GM12878 (cell line): ENCODE data around the gene CD1D. TPM values are rescaled to one million over a fixed set of nuclear protein-coding genes. Genes with fewer than 3 reads are reported as not detected.

ENCODE experiments used
- ATAC-seq: fragments of 200-7000 bp; cut with Tn5 transposase; 3 replicates; pipeline ENCODE4 v1.9.1; 2020; ENCODE audit warnings: mild to moderate bottlenecking, moderate library complexity
- Bru-seq: library from RNA; stranded (reverse); fragments of 400-500 nt; gene quantifications from one replicate; lab custom pipeline; 2021; lab: Mats Ljungman, UMichigan
- BruChase-seq, 2 experiments: library from RNA; stranded (reverse); fragments of 400-500 nt; gene quantifications; one replicate each; lab custom pipeline; 2021; lab: Mats Ljungman, UMichigan
- BruUV-seq: library from RNA; stranded (reverse); fragments of 400-500 nt; replicated peaks from 2 replicates; lab custom pipeline; 2021; lab: Mats Ljungman, UMichigan
- CTCF ChIA-PET: fragments of 300-600 bp; sonication (Branson Sonifier 250); formaldehyde crosslinking; extraction: SDS; loops from one replicate; lab custom pipeline; 2021; ENCODE audit warnings: inconsistent platforms; lab: Yijun Ruan, JAX
- POLR2A ChIA-PET: fragments of 350-600 bp; formaldehyde crosslinking; extraction: SDS; loops from one replicate; lab custom pipeline; 2021; ENCODE audit warnings: inconsistent platforms; lab: Charles Lee
- RAD21 ChIA-PET: fragments of 300-600 bp; sonication (Branson Sonifier 250); formaldehyde crosslinking; loops from one replicate; lab custom pipeline; 2023; ENCODE audit warnings: antibody characterized with exemption; ENCODE audit not compliant: unreplicated experiment; lab: Charles Lee
- SMC1A ChIA-PET: fragments of 300-600 bp; sonication (Branson Sonifier 250); formaldehyde crosslinking; loops from one replicate; lab custom pipeline; 2023; ENCODE audit not compliant: unreplicated experiment, uncharacterized antibody; lab: Charles Lee
- DNase-seq: peaks from one replicate; pipeline ENCODE4 v3.0.0-alpha.2; 2011; ENCODE audit warnings: low read depth, low spot score
- FAIRE-seq: peaks from 3 replicates; lab custom pipeline; 2011; peaks lifted over from hg19 to GRCh38; lab: Jason Lieb, UNC
- H2AFZ ChIP-seq: 2 replicates; pipeline ENCODE4 v1.6.0; 2011; ENCODE audit warnings: low read depth, low read length, control low read depth; ENCODE audit not compliant: control insufficient read depth
- H3K27ac ChIP-seq: 2 replicates; pipeline ENCODE4 v1.5.1; 2011; ENCODE audit warnings: control low read depth; ENCODE audit not compliant: control insufficient read depth, insufficient read depth
- H3K27me3 ChIP-seq, 2 experiments: replicated peaks in 1 of 2; 2 replicates each; pipeline versions ENCODE4 v1.6.0 to v1.6.1; 2011; ENCODE audit warnings: low read length in 1 of 2; ENCODE audit not compliant: control insufficient read depth in 2 of 2, insufficient read depth in 2 of 2
- H3K36me3 ChIP-seq, 2 experiments: 2 replicates each; pipeline ENCODE4 v1.5.1; 2011; ENCODE audit warnings: low read length in 1 of 2; ENCODE audit not compliant: control insufficient read depth in 2 of 2, insufficient read depth in 2 of 2
- H3K4me1 ChIP-seq: 2 replicates; pipeline ENCODE4 v1.6.1; 2011; ENCODE audit warnings: mild to moderate bottlenecking, low read length, moderate library complexity, mixed read lengths; ENCODE audit not compliant: control insufficient read depth, insufficient read depth
- H3K4me2 ChIP-seq: 2 replicates; pipeline ENCODE4 v1.6.0; 2011; ENCODE audit warnings: control low read depth; ENCODE audit not compliant: control insufficient read depth, insufficient read depth
- H3K4me3 ChIP-seq: fragments of 200-600 bp; sonication (generic); 2 replicates; pipeline ENCODE4 v1.5.1; 2016
- H3K79me2 ChIP-seq: 2 replicates; pipeline ENCODE4 v1.6.0; 2011; ENCODE audit warnings: low read length; ENCODE audit not compliant: control insufficient read depth, insufficient read depth
- H3K9ac ChIP-seq: 2 replicates; pipeline ENCODE4 v1.8.0; 2011; ENCODE audit warnings: low read length, control low read depth, mixed read lengths; ENCODE audit not compliant: control insufficient read depth, insufficient read depth
- H3K9me3 ChIP-seq: replicated peaks from 3 replicates; pipeline ENCODE4 v1.5.1; 2011; ENCODE audit warnings: mild to moderate bottlenecking, low read length; ENCODE audit not compliant: control insufficient read depth, insufficient read depth
- H4K20me1 ChIP-seq: 2 replicates; pipeline ENCODE4 v1.6.0; 2011; ENCODE audit not compliant: control insufficient read depth, insufficient read depth
- CTCF ChIP-seq, 3 experiments: IDR thresholded peaks in 2 of 3; conservative IDR thresholded peaks in 1 of 3; 2 replicates each; pipeline ENCODE4 v1.5.1; 2011; ENCODE audit warnings: low read depth in 3 of 3, low read length in 3 of 3, mild to moderate bottlenecking in 3 of 3, control low read depth in 2 of 3, moderate library complexity in 2 of 3, inconsistent platforms in 1 of 3, mixed read lengths in 1 of 3; ENCODE audit not compliant: control insufficient read depth in 2 of 3, insufficient read depth in 1 of 3; ENCODE audit errors: extremely low read depth in 1 of 3
- EED ChIP-seq: sonication (generic); IDR thresholded peaks from 2 replicates; pipeline ENCODE4 v1.6.1; 2016; ENCODE audit warnings: antibody characterized with exemption, low read depth
- EGR1 ChIP-seq, 2 experiments: IDR thresholded peaks; 1 replicate in 1 of 2; 2 replicates in 1 of 2; pipeline ENCODE4 v1.6.1; 2011 to 2012; ENCODE audit warnings: low read depth in 2 of 2, low read length in 2 of 2, borderline replicate concordance in 1 of 2, mild to moderate bottlenecking in 1 of 2, moderate library complexity in 1 of 2
- HDAC6 ChIP-seq: fragments of 200-600 bp; sonication (generic); IDR thresholded peaks from one replicate; pipeline ENCODE4 v1.8.0; 2017; ENCODE audit warnings: antibody characterized with exemption; ENCODE audit not compliant: unreplicated experiment
- NR2F1 ChIP-seq: fragments of 450-650 bp; conservative IDR thresholded peaks from 2 replicates; pipeline ENCODE4 v1.6.1; 2017; ENCODE audit warnings: mild to moderate bottlenecking
- TCF12 ChIP-seq: IDR thresholded peaks from 2 replicates; pipeline ENCODE4 v1.6.1; 2011; ENCODE audit warnings: low read depth, mild to moderate bottlenecking, low read length
- ZNF384 ChIP-seq: IDR thresholded peaks from 2 replicates; pipeline ENCODE4 v1.6.1; 2012; ENCODE audit warnings: low read depth, mild to moderate bottlenecking, low read length, improper control_type of control experiment, borderline replicate concordance
- WGBS: methylation state at CpG from one replicate; pipeline ENCODE4 v1.1.6; 2016; ENCODE audit warnings: low lambda C conversion rate; ENCODE audit not compliant: insufficient replicate concordance, insufficient coverage; ENCODE audit errors: missing lambda C conversion rate; 5-methylcytosine and 5-hydroxymethylcytosine counted together
- in situ Hi-C: fragments of 300-500 bp; cut with MboI; formaldehyde crosslinking; loops from 9 replicates; pipeline ENCODE4 v1.14.3; 2018; ENCODE audit warnings: mixed read lengths
- intact Hi-C: fragments of 100-400 bp; cut with micrococcal nuclease; formaldehyde crosslinking; loops from one replicate; pipeline ENCODE4 v1.14.2; 2022; ENCODE audit not compliant: unreplicated experiment
- long read RNA-seq, 2 experiments: library from polyadenylated mRNA; unstranded; transcript quantifications; one replicate each; pipeline ENCODE4 v2.0.0, GENCODE V29; 2019 to 2020
- polyA minus RNA-seq, 3 experiments: library from RNA; depleted of rRNA, polyadenylated mRNA; stranded (reverse); fragments of >200 nt; gene quantifications; 2 replicates each; pipeline ENCODE4 v1.2.3, GENCODE V29; 2011
- polyA plus RNA-seq, 11 experiments: library from polyadenylated mRNA; depleted of rRNA in 4 of 11; unstranded in 6 of 11; stranded (reverse) in 5 of 11; fragments of >200 nt; fragmentation: Nextera tagmentation in 4 of 11; fragmentation: Illumina TruSeq in 1 of 11; extraction: Ambion mirVana in 4 of 11; extraction: Trizol in 1 of 11; gene quantifications; 1 replicate in 1 of 11; 2 replicates in 10 of 11; pipeline versions ENCODE4 v1.2.1 to v1.2.3, GENCODE V29; 2011 to 2016; ENCODE audit warnings: inconsistent platforms in 2 of 11, missing spikeins in 2 of 11, low read depth in 1 of 11
- total RNA-seq, 4 experiments: library from RNA; depleted of rRNA in 3 of 4; stranded (reverse); fragments of >200 nt in 3 of 4; fragmentation: Illumina TruSeq in 1 of 4; extraction: Trizol in 1 of 4; gene quantifications; 2 replicates each; pipeline versions ENCODE4 v1.2.1 to v1.2.3, GENCODE V29; 2013 to 2021
- TF ChIP-seq, protein P1 (sequence below): IDR thresholded peaks from 2 replicates; pipeline ENCODE4 v1.6.1; 2011; ENCODE audit warnings: borderline replicate concordance, low read depth, mild to moderate bottlenecking, moderate library complexity, low read length; ENCODE audit not compliant: insufficient read depth, poor library complexity, severe bottlenecking

Gene CD1D
- total RNA-seq (2013; cell fraction: nucleolus; rRNA removed), result 4.4 and 5.2 TPM in 2 replicates
- total RNA-seq (2014; rRNA removed), result 0.87 and 0.90 TPM in 2 replicates
- total RNA-seq (2014; rRNA removed; fragmentation: Illumina TruSeq; extraction: Trizol), result 0.60 and 0.81 TPM in 2 replicates
- total RNA-seq (2021), result 0.72 and 1.4 TPM in 2 replicates
- polyA plus RNA-seq (2011; ENCODE audit: low read depth), result 1.9 TPM
- 0.06 and 0.26 TPM in 2 replicates for polyA plus RNA-seq (2011; rRNA removed)
- polyA plus RNA-seq (2011; cell fraction: cytosol; rRNA removed), result 0.07 and 0.15 TPM in 2 replicates
- polyA plus RNA-seq (2011; cell fraction: nucleus; rRNA removed), result 0.21 and 0.42 TPM in 2 replicates
- polyA plus RNA-seq (2012), result 2.3 TPM in 1 of 2 replicates, not detected in the other
- polyA plus RNA-seq (2014; fragmentation: Illumina TruSeq; extraction: Trizol), result 0.44 and 0.65 TPM in 2 replicates
- under 1 TPM; 0.21 to 0.31 TPM for polyA plus RNA-seq (2014; fragmentation: Nextera tagmentation; extraction: Ambion mirVana)
- 0.96 and 1.2 TPM in 2 replicates for polyA plus RNA-seq (2014; rRNA removed)
- not detected for polyA plus RNA-seq (2016; fragmentation: Nextera tagmentation; extraction: Ambion mirVana)
- not detected in 2 replicates for polyA minus RNA-seq (2011; rRNA and poly(A)+ RNA removed)
- not detected in 2 replicates for polyA minus RNA-seq (2011; cell fraction: cytosol; rRNA and poly(A)+ RNA removed)
- polyA minus RNA-seq (2011; cell fraction: nucleus; rRNA and poly(A)+ RNA removed), result 0.12 and 0.19 TPM in 2 replicates
- Bru-seq, nascent RNA, result not detected
- BruChase-seq, experiment 1, labeled RNA remaining after a 6-hour chase, result not detected
- not detected for BruChase-seq, experiment 2, labeled RNA remaining after a 2-hour chase
- long read RNA-seq, experiment 1, result 0 reads
- long read RNA-seq, experiment 2, partial matches to known transcripts, result 13 of 21 reads
- long read RNA-seq, experiment 2, other reads (novel, unspliced or antisense), result 8 of 21 reads

DNA sequence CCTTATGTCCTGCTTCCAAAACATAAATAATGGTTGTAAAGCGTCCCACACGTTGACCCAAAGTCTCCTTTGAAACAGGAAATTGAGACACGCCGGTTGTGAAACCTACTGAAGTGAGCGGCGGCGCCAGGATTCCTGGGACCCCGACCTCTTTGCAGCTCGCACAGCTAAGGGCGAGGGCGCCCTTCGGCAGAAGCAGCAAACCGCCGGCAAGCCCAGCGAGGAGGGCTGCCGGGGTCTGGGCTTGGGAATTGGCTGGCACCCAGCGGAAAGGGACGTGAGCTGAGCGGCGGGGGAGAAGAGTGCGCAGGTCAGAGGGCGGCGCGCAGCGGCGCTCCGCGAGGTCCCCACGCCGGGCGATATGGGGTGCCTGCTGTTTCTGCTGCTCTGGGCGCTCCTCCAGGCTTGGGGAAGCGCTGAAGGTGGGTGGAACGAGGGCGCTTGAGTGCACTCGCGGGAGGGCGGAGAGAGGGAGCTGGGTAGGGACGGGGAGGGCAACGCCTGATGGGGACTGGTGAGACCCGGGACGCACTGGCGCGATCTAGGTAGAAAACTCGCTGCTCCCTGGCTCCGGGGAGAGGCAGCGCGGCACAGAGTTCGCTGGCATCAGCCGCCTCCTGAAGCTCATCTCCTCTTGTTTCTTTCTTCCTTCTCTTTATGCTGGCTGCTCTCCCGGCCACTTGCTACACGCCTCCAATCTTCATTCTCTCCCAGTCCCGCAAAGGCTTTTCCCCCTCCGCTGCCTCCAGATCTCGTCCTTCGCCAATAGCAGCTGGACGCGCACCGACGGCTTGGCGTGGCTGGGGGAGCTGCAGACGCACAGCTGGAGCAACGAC lies at the start of gene CD1D:
CD1D (plus strand) TSS at position 155 of the 836 bp plus-strand sequence; CDS start at position 362, 207 bp downstream.
- peak within 1 kb of the TSS; percentile 26 for H3K9ac ChIP-seq
- ChIA-PET RAD21 (interaction anchor here (1.0 to 1.6 kb wide), 3 partner anchors 109 to 315 kb away, joined by 3 to 5 read pairs (median 4); partner anchors contain the start of gene CD1C), SMC1A (interaction anchor here (1.2 kb wide), 1 partner anchor 21 kb away, joined by 3 read pairs; no protein-coding TSS in a partner anchor), CTCF (interaction anchor here (2.6 kb wide), 1 partner anchor 23 kb away, joined by 10 read pairs; no protein-coding TSS in a partner anchor), POLR2A (no interaction called here)
- intact Hi-C loops (no loop called here), in situ Hi-C loops (no loop called here)
- H3K36me3 ChIP-seq, result no peaks in the 10 kb centered on the region
- DNase-seq (no peak), ATAC-seq (peak; percentile 72), FAIRE-seq (no peak)
- peak within 1 kb of the TSS; percentile 65; the same call in 1 of the 2 replicates for H3K4me3 ChIP-seq
- peaks cover 10 to 24% of the 10 kb centered on the region in 2 experiments for H3K27me3 ChIP-seq
- no TSS peak for BruUV-seq
- peak; percentile 82 for TF ChIP-seq HDAC6
- TF ChIP-seq NR2F1, result peak; percentile 52
- no peak for TF ChIP-seq TCF12
- TF ChIP-seq, protein P1, sequence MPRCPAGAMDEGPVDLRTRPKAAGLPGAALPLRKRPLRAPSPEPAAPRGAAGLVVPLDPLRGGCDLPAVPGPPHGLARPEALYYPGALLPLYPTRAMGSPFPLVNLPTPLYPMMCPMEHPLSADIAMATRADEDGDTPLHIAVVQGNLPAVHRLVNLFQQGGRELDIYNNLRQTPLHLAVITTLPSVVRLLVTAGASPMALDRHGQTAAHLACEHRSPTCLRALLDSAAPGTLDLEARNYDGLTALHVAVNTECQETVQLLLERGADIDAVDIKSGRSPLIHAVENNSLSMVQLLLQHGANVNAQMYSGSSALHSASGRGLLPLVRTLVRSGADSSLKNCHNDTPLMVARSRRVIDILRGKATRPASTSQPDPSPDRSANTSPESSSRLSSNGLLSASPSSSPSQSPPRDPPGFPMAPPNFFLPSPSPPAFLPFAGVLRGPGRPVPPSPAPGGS, result no peak
- TF ChIP-seq EGR1 (IDR thresholded peaks at IDR 0.05; ENCODE audit: borderline replicate concordance in 1 of 2, low read depth in 2 of 2, low read length in 2 of 2), result peak in 1 of 2 experiments; percentile 22; a peak in 1 of 3 replicates
- peak; percentile 57 for TF ChIP-seq EED
- TF ChIP-seq ZNF384, result no peak
- no peak for TF ChIP-seq CTCF (IDR thresholded peaks at IDR 0.05 in 2 of 3, conservative IDR thresholded peaks at IDR 0.05 in 1 of 3; ENCODE audit: control insufficient read depth in 2 of 3, extremely low read depth in 1 of 3, insufficient read depth in 1 of 3, low read depth in 3 of 3, low read length in 3 of 3)
- H3K4me1 ChIP-seq, result peaks cover 31% of the 10 kb centered on the region
- no peak within 1 kb of the TSS for H2AFZ ChIP-seq
- WGBS, result under 1% methylated on average over 58 of the region's 63 CpGs
- no peaks in the 10 kb centered on the region for H3K79me2 ChIP-seq
- H3K27ac ChIP-seq, result no peak within 1 kb of the TSS
- no peaks in the 10 kb centered on the region; the same call in none of the 3 replicates for H3K9me3 ChIP-seq
- H4K20me1 ChIP-seq, result no peaks in the 10 kb centered on the region
- H3K4me2 ChIP-seq, result peak within 1 kb of the TSS; percentile 95
